22Rv1 (cell line): ENCODE data around the gene SLC44A4.
A peak's percentile ranks its signal among the peaks of the same experiment; 100 is the strongest.
"Not testable (repeated sequence)": the region's sequence is repeated elsewhere in the genome, so short reads cannot be mapped to it uniquely, and the experiment has no call there.

Experiments used
- H3K27ac ChIP-seq: fragments of 450-650 bp; 2 replicates; pipeline ENCODE4 v1.5.1; 2017
- ZFX ChIP-seq: fragments of 450-650 bp; IDR thresholded peaks from 2 replicates; pipeline ENCODE4 v1.6.1; 2017; ENCODE audit warnings: antibody characterized with exemption, borderline replicate concordance
- TF ChIP-seq, protein P1 (sequence below): fragments of 450-650 bp; IDR thresholded peaks from 2 replicates; pipeline ENCODE4 v1.5.1; 2017; ENCODE audit warnings: mild to moderate bottlenecking

The SLC44A4 gene

DNA sequence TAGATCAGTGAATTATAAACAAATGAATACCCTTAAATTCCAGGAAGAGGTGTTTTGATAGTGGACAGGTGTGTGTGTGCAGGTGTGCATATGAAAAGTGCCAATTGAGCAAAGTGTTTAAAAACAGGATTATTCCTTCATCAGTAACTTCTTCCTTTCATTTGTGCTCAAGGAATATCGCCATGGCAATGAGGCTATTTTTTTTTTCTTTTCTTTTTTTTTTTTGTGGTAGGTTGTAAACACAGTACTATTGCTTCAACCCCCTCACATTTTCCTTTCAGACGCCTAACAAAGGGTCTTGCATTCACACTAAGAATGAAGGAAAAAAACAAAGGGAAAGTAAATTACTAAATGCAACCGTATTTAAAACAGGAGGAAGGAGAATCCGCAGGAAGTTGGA is 53.2 kb downstream of the SLC44A4 start:
- peak overlapping the region; percentile 99 for H3K27ac ChIP-seq
- TF ChIP-seq, protein P1, sequence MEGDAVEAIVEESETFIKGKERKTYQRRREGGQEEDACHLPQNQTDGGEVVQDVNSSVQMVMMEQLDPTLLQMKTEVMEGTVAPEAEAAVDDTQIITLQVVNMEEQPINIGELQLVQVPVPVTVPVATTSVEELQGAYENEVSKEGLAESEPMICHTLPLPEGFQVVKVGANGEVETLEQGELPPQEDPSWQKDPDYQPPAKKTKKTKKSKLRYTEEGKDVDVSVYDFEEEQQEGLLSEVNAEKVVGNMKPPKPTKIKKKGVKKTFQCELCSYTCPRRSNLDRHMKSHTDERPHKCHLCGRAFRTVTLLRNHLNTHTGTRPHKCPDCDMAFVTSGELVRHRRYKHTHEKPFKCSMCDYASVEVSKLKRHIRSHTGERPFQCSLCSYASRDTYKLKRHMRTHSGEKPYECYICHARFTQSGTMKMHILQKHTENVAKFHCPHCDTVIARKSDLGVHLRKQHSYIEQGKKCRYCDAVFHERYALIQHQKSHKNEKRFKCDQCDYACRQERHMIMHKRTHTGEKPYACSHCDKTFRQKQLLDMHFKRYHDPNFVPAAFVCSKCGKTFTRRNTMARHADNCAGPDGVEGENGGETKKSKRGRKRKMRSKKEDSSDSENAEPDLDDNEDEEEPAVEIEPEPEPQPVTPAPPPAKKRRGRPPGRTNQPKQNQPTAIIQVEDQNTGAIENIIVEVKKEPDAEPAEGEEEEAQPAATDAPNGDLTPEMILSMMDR: no peak
- TF ChIP-seq ZFX: no peak

DNA sequence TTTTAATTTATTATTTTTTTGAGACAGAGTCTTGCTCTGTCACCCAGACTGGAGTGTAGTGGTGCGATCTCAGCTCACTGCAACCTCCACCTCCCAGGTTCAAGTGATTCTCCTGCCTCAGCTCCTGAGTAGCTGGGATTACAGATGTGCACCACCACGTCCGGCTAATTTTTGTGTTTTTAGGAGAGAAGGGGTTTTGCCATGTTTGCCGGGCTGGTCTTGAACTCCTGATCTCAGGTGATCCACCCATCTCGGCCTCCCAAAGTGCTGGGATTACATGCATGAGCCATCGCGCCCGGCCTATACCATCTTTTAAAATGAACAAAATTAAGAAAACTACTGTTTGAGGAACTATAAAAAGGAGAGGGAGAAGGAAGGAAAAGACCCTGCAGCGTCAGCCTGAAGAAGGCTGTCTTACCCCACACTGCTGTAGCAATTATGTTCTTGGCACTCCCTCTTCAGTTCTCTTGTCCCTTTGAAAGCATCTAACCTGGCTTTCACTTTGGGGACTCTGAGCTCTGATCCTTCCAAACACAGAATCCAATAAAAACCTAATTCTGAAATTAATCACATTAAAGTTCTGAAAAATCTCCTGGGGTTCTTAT is 55.1 kb downstream of the SLC44A4 start:
- not testable (repeated sequence) for H3K27ac ChIP-seq

DNA sequence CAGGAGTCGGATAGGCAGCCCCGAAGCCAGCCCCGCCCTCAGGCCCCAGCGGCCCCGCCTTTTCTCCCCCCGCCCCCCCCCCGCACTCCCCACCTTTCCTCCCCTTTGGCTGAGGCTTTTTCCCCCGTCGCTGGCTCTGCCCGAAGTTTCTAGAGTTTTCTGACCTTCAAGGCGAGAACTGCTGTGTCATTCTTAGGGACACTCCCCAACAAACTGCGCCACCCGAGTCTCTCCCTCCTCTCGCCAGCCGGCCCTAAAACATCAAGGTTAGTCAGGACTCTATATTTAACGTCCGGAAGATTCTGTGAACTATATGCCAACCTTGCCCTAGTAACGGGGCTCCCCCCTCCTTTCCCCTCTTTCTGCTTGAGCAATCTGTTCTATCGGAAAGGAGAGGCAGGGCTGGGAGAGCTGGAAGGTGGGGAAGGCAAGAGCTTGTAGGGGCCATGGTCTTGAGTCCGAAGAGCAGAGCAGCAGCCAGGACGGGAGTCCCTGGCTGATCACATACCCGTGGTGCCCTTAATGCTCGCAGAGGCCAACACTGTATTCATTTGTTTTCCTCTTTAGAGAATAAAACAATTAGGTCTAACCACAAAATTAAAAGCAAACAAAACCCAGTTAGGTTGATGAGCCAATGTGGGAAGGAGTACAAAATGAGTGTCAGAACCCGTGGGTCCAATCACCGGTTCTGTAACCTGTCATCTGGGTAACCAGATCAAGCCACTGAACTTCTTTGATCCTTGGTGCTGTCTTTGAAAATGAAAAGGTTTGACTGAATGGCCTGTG is 56.6 kb downstream of the SLC44A4 start:
- TF ChIP-seq, protein P1: no peak
- no peak for TF ChIP-seq ZFX

DNA sequence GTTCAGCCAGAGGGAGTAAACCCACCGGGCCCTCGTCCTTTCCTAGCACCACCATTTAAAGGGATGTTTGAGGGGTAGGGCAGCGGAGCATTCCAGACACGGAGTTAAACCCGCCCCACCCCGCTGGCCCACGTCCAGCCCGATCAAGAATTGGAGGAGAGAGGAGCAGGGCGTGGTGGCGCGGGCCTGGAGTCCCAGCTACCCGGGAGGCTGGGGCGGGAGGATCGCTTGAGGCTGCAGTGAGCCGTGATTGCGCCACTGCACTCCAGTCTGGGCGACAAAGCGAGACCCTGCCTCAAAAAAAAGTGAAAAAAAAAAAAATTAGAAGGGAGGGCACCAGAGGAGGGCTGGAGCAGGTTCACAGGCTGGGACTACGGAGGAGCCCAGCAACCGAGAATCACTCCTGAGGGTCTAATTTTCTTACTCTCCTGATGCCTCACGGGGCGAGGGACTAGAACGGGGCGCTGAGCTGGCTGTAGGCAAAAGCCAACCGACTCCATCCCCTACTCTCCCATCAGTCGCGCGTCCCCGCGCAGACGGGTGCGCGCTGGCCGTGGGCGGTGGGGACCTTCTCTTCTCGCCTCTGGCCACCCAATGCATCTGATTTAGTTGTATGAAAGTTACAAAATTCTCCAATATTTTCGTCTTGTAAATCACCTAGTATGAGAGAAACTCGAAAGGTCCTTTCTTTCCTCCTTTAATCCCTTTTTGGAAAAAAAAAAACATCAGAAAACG is 57.3 kb downstream of the SLC44A4 start:
- TF ChIP-seq ZFX: no peak
- H3K27ac ChIP-seq: no peak overlapping the region

More for the DNA sequence above, 56.6 kb downstream of the SLC44A4 start:
- H3K27ac ChIP-seq: peak overlapping the region; percentile 9; the same call in 1 of the 2 replicates

DNA sequence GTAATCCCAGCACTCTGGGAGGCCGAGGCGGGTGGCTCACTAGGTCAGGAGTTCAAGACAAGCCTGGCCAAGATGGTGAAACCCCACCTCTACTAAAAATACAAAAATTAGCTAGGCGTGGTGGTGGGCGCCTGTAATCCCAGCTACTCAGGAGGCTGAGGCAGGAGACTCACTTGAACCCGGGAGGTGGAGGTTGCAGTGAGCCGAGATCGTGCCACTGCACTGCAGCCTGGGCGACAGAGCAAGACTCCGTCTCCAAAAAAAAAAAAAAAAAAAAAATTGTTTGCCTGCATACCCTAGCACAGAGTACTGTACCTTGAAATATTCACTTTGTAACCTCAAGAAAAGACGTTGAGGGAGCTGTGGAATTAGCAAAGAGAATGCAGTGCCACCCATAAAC is 58.4 kb downstream of the SLC44A4 start:
- H3K27ac ChIP-seq: not testable (repeated sequence)

DNA sequence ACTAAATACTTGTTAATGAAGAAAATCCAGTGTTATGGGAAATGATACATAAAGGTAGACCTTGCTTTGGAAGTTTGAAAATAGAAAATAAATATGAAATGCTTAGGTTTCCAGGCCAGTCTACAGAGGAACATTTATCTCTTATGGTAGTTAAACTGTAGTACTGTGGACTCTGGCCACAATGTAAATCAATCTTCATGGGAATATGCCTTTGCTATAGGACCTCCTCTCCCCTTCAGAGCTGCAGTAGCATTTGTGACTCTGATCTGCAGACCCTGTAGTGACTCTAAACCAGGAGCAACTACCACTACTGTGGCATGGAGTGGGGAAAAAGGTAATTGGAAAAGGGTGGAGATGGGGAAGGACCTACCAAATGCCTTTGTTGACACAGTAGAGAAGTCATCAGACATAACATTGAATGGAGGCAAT is 58.9 kb downstream of the SLC44A4 start:
- no peak overlapping the region for H3K27ac ChIP-seq
- no peak for TF ChIP-seq ZFX
- TF ChIP-seq, protein P1: no peak

DNA sequence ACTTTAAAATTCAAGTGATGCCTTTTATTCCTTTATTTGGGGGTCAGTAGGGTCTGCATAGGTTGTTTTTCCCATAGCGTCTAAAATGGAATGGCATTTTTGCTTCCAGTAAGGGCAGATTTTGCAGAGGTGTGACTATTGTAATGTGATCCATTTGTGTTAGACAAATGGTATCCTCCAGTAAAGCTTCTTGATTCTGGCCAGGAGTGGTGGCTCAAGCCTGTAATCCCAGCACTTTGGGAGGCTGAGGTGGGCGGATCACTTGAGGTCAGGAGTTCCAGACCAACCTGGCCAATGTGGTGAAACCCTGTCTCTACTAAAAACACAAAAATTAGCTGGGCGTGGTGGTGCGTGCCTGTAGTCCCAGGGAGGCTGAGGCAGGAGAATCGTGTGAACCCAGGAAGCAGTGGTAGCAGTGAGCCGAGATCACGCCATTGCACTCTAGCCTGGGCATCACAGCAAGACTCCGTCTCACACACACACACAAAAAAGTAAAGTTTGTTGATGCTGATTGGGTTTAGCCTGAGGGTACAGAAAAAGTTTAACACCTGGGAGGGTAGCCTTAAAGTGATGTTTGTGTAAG is 60.8 kb downstream of the SLC44A4 start:
- not testable (repeated sequence) for H3K27ac ChIP-seq

DNA sequence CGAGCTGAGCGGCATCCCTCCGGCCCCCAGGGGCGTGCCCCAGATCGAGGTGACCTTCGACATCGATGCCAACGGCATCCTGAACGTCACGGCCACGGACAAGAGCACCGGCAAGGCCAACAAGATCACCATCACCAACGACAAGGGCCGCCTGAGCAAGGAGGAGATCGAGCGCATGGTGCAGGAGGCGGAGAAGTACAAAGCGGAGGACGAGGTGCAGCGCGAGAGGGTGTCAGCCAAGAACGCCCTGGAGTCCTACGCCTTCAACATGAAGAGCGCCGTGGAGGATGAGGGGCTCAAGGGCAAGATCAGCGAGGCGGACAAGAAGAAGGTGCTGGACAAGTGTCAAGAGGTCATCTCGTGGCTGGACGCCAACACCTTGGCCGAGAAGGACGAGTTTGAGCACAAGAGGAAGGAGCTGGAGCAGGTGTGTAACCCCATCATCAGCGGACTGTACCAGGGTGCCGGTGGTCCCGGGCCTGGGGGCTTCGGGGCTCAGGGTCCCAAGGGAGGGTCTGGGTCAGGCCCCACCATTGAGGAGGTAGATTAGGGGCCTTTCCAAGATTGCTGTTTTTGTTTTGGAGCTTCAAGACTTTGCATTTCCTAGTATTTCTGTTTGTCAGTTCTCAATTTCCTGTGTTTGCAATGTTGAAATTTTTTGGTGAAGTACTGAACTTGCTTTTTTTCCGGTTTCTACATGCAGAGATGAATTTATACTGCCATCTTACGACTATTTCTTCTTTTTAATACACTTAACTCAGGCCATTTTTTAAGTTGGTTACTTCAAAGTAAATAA is 61.5 kb downstream of the SLC44A4 start:
- H3K27ac ChIP-seq: not testable (repeated sequence)

DNA sequence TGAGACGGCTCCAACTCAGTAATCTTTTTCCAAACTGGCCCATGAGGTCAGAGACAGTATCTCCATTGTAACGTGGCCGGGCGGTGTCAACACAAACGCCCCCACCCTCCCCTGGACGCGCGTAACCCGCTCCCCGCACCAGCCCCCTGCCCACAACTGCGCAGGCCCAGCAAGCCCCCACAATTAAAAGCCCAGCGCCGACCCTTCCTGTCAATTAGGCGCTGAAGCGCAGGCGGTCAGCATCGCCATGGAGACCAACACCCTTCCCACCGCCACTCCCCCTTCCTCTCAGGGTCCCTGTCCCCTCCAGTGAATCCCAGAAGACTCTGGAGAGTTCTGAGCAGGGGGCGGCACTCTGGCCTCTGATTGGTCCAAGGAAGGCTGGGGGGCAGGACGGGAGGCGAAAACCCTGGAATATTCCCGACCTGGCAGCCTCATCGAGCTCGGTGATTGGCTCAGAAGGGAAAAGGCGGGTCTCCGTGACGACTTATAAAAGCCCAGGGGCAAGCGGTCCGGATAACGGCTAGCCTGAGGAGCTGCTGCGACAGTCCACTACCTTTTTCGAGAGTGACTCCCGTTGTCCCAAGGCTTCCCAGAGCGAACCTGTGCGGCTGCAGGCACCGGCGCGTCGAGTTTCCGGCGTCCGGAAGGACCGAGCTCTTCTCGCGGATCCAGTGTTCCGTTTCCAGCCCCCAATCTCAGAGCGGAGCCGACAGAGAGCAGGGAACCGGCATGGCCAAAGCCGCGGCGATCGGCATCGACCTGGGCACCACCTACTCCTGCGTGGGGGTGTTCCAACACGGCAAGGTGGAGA is 63.6 kb downstream of the SLC44A4 start, which contains the start of the genes HSPA1A and HSPA1L:
HSPA1A (plus strand) TSS at position 519 of the 814 bp plus-strand sequence; CDS start at position 733, 214 bp downstream.
HSPA1L (minus strand) TSS at position 259 of the 814 bp plus-strand sequence. CDS start 3,311 bp downstream, outside the sequence.
- TF ChIP-seq ZFX: no peak
- TF ChIP-seq, protein P1: no peak
- peak within 1 kb of the TSS; percentile 98 for H3K27ac ChIP-seq
